NCI-H187 treated with DMSO at 0.1 percent for 48 hours (cell line): ENCODE results near the gene TMEM181.
"Not testable (repeated sequence)": the region's sequence is repeated elsewhere in the genome, so short reads cannot be mapped to it uniquely, and the experiment has no call there.

ENCODE experiments used
- DNase-seq: peaks from one replicate; lab custom pipeline; 2025; lab: John Stamatoyannopoulos, UW

TMEM181 gene

DNA sequence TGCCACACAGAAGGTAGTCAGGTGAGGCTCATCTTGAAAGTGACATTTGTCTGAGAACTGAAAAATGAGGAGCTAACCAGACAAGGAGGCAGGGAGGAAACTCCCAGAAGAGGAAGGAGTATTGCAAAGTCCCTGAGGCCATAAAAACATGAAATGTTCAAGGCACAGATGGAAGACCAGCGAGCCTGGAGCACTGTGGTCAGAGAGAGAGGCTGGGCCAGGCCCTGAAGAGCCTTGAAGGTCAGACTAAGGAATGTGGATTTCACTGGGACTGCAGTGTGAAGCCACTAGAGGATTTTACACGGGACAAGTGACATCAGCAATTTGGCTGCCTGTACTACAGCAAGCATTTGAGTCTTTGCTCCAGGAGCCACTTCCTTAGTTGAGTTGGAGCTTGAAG, 21.1 kb upstream of the TMEM181 start:
- DNase-seq: no peak

DNA sequence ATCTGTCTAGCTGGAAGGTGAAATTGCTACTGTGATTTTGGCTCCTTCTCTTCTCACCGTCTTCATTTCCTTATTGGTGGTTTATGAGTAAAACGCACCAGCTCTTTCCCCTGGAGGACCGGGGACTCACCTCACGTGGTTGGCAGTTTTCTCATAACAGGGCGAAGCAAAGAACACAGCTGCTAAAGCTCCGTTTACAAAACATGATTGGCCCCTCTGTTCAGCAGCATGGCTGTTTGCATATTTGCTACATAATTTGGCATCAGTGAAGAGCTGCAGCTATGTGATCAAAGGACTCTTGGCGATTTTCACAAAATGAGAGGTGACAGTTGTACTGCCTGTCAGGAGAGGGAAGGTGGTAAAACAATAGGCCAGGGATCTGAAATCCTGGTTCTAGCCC, 20.5 kb upstream of the TMEM181 start:
- DNase-seq: no peak

DNA sequence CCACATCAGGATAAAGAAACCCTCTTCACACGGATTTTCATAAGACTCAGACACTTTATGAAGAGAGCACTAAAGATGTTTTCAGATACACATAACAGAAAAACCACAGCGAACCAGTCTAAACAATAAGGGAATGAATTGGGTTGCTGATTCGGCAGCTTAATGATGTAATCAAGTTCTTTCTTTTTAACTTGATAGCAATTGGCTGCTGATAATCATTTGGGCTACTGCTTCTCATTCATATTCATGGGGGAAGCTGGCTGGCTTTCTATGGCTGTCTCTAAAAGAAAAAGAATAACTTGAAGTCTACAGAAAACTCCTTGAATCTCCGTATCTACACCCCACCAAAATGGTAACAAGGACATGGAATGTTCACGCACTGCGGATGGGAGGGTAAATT, 20.0 kb upstream of the TMEM181 start:
- no peak for DNase-seq

DNA sequence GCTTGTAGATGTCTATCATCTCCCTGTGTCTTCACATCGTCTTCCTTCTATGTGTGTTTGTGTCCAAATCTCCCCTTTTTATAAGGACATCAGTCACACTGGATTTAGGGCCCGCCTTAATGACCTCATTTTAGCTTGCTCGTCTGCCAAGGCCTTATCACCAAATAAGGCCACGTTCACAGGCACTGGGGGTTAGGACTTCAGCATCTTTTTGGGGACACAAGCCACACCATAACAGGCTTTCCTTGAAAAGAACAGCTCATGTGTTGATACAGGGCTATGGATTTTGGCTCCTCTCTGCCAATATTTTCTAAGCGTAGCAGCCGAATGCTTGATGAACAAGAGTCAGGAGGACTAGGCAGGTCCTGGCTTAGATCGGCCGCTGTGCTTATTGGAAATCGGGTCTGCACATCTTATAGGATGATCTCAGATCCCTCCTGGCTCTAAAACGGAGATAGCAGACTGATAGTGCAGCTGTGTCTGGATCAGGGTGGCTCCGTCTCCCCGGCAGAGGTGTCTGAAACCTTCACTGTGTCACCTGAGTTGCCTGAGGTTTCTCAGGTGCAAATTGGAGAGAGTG, 16.2 kb upstream of the TMEM181 start:
- DNase-seq: no peak

DNA sequence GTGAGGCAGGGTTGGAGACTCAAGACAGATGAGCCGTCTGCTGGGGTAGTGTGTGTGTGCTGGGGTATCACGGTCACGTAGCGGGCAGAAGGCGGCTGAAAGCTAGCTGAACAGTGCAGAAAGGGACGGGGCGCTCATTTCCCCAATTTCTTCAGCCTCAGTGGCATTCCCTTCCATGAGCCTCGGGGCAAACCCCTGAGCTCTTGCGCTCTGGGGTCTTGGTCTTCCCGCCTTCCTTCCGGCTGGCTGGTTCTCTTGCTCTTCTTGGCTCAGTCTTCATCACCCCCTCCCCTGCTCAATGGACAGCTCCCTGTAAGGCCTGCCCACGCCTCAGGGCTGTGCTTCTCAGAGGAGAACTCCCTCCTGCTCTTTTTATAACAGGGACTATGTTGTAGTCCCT, 15.5 kb upstream of the TMEM181 start:
- no peak for DNase-seq

DNA sequence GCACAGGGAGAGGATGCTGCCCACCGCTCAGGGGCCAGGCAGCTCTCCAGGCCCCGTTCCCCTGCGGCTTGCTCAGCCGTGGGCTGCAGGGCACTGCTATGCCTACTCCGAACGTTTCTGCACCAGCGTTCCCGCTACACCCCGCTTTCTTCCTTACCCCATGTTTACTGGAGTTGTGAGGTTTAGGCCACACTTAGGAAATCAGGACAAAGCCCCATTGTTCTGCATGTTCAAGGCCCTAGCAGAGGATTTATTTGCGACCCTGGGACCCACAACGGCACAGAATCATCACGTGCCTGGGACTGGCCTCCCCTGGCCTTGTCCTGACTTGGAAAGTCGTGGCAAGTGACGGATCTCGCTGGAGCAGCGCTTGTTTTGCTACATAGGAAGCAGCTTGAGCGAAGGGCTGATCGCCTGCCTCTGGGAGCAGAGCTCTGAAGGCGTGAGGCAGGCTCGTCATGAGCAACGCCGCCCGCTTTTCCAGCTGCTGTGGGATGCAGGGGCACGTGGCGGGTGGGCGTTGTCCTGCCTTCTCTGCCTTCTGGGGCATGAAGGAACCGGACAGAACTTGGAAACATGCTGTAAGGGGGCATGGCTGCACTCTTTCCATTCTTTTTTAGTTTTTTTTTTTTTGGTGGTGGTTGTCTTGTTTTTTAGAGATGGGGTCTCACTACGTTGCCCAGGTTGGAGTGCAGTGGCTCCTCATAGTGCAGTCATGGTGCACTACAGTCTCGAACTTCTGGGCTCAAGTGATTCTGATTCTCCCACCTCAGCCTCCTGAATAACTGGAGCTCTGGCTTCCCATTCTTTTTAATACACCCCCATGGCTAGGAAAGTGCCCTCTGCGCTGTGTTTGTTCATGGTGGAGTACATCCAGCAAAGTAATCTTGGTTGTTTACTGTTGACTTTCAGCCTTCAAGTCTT, 14.6 kb upstream of the TMEM181 start:
- no peak for DNase-seq

DNA sequence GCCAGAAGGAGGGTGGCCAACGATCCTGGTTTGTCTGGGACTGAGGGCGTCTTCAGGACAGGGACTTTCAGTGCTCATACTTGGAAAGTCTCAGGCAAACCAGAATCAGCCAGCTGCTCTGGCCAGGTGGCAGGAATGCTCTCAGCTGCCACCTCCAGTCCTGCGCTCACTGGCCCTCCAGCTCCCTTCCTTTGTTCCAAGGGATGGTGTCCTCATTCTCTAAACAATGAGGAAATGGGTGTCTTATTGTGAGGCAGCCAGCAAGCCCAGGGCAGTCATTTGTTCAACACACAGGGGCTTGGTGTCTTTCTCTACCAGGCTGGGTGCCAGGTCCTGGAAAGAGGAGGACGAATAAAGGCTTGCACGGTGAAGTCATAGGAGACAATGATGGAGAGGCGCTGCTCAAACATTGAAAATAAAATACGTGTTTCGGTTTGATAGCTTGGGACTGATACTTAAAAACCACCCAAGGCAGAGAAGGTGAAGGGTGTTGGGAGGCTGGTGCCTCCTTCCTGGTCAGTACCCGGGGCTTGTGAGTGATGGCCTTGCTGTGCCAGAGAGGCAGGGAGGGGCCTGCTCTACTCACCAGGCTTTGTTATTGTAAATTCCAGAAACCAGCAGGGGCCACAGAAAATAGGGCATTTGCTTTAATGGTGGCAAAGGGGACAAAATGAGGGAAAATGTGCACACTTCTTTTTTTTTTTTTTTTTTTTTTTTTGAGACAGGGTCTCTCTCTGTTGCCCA, 11.3 kb upstream of the TMEM181 start:
- no peak for DNase-seq

DNA sequence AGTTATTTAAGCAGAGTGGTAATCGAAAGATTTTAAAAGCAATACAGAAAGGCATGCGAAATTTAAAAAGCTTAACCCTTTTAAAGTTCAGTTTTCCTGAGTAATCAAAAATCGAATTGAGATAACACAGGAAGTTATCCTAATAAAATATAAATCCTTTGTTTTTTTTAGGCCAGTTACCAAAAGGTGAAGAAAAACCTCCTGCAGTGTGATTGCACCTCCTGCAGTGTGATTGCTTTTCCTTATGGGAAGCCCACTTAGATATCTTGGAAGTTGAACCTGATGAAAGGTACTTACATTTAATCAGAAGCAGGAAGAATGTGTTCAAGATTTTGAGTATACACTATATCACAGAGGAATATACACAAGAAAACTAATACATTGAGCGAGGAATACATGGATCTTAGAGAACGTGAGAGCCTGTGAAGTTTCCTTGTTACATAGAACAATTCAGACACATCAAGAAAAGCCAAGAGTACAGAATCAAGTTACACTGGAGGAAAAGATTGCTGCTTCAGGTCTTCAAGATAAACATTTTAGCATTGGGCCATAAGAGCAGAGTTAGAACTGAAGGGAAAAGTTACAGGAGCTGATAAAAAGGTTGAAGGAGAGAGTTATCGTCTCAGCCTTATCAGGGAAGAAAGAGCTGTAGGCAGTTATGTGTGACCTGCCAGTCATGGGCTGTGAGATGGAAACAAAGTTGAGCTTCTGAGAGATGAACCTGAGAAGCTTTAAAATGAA, 7.7 kb upstream of the TMEM181 start:
- no peak for DNase-seq

DNA sequence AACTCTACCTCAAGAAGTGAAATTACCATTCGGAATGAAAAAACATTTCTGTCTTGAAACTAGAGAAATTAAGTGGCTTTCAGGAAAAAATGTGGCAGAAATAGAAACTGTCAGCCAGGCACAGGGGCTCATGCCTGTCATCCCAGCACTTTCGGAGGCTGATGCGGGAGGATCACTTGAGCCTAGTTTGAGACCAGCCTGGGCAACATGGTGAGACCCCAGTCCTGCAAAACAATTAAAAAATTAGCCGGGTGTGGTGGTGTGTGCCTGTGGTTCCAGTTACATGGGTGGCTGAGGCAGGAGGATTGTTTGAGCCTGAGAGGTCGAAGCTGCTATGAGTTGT, 7.1 kb upstream of the TMEM181 start:
- DNase-seq: no peak

DNA sequence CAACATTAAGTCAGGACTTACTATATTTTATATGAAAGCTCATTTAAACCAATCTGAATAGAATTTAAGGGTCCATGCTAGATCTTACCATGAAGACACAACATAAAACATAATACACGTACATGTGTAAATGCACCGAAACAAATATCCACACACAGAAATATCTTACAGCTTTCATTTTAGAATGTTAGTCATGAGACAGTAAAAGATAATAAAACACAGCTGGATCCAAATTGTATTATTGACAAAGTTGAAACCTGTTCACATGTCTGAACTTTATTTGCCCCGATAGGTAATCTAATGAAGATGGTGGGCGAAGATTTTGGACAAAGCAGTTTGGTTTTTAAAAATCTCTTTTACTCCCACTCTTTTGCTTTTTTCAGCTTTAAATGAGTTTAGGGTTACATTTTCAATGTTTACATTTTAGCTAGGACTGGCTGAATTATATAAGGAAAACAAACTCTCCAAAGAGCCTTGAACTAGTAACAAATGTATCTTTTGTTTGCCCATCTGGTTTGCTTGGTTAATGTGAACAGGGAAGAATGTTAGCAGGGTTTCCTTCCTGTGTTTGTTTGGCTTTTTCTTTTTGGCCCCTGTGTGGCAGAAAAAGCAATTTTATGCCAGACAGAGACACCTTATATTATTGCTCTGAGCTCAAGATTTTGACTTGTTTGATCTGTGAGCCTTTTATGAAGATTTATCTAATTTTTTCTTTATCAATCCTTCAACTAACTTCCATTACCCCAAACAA, 5.1 kb upstream of the TMEM181 start:
- DNase-seq: no peak

DNA sequence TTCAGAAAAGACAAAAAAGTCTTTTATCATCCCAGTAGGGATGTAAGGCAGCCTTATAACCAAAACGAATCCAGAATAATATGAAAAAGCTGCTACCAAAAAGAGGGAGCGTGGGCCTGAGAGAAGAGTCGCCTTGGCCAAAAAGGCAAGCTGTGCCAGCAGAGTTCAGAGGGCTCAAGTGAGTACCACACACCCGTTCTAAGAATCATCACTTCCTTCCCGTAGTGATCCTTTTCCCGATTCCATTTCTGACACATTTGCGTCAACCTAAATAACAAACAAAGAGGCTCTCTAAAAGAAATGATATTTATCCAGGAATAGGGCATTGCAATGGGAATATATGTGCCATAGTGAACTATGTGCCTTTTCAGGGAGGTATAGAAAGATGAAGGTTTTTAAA, 3.8 kb upstream of the TMEM181 start:
- no peak for DNase-seq

DNA sequence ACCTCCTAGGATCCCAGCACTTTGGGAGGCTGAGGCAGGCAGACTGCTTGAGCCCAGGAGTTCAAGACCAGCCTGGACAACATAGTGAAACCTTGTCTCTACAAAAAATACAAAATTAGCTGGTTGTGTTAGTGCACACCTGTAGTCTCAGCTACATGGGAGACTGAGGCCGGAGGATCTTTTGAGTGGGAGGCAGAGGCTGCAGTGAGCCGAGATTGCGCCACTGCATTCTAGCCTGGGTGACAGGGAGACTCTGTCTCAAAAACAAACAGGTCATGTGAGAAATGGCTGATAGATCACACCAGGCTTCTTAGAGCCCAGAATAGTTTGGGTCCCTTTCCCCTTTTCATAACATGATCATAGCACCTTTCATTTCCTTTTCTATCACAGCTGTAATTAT, 2.8 kb upstream of the TMEM181 start:
- DNase-seq: not testable (repeated sequence)

DNA sequence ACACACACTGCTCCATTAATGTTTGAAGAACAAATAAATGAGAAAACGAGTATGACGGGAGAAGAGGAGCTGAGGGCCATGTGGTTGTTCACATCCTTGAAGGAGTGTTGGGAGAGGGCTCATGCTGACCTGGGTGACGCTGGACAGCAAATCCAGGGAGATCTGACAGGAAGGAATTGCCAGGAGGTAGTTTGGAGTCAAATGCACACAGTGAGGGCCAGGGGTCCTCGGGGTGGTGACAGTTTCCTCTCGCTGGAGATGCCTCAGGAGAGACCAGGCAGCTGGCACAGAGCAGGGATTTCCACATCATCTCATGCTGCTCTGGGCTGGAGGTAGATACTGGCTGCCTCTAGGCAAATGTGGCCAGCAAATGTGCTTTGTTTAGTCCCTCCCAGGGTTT, 2.0 kb upstream of the TMEM181 start:
- no peak for DNase-seq

DNA sequence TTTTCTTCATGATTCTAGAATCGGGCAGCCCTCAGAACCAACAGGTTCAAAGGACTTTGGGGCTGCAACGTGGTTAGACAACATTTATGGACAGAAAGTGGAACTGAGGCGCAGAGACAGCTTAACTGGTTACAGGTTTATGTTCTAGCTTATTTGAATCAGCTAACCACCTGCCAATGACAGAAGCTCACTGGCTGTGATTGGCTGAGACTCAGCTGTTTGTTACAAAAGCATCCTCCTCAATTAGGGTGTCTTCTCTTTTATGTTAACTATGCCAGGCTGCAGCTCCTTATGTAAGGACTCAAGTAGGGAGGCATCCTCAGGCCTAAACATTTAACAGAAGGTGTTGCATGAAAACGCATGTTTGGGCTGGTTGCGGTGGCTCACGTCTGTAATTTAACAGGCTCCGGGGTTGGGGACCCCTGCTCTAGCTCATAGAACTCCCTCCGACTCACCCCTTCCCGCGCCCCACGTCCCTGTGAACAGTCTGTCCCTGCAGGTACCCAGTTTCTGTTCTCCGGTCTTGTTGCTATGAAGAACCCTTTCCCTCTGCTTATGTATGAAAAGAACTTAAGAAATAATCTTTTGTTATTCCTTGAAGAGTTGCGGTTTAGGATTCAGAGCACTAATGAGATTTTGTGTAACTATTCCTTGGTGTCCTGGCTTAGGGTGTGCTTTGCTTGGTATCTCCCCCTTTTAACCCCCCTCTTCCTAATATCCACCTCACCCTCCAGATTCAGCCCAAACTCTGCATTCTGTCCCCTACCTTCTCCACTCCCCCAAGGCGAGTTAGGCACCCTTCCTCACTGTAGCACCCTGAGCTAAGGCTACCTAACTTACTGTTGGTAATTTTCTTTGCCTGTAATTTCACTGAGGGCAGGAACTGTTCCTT, 1.2 kb upstream of the TMEM181 start:
- no peak for DNase-seq

DNA sequence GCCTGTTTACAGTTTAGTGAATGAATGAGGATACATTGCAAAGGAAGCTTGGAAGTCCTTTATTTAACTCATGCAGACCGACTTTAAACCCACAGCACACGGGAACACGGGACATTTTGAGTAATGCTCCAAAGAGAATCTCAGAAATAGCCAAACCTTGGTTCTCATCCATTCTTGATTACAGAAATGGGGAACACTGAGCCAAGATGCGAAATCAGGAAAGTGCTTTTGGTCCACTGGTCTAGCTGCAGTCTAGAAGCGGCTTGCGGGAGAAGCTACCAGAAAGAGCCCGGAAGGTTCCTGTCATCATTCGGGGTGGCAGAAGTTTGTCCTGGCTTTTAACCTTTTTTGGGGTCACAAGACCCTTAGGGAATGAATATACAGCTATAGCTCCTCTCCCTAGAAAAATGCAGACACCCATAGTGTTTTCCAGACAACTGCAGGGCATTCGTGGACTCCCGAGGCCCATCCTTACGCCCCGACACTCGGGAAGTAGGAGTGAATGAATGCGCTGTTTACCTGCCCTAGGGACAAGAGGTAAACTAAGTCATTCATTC, 475 bp upstream of the TMEM181 start:
- DNase-seq: no peak

DNA sequence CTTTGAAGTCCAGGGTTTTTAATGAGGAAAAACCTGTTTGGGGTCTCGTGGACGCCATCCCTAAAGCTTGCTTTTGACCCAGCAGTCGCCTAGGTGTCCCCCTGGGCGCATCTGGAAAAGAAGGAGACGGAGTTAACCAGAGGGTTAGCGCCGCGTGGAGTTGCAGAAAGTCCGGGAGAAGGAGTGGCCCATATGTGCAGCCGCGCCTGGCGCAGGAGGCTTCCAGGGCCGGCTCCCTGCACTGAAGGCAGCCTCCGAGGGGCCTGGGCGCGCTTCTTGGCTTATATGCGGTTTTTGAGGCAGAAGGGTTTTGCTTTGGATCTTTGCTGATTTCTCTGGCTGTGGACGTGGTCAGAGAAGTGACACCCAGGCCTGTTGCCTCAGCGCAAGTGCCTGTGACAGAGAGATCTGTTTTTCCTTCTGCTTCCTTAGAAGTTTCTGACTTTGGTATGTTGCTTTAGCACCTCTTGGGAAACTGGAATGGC, 987 bp downstream of the TMEM181 start:
- no peak for DNase-seq

DNA sequence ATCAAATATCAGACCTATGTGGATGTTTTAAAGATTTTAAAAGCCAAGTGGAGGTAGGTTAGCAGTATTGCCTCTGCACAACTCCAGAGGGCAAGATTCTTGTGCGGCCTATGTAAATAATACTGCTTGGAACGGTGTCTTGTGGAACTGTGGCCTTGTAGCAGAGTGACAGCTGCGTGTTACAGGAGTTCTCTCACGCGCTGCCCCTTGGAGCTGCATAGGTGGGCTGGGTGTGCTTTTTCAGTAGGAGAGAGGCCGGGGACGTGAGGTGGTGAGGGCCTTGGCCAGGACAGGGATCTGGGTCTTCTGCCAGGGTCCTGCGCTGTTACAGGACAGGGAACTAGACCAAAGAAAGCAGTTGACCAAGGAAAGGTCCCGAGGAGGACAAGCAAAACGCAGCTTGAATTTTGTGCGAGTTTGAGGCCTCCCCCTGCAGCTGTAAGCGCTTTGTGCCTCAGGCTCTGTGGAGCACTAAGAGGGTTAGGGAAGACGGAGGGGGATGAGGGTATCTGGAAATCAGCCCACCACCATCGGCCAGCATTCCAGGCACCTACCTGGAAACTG, 1.5 kb downstream of the TMEM181 start:
- DNase-seq: no peak

DNA sequence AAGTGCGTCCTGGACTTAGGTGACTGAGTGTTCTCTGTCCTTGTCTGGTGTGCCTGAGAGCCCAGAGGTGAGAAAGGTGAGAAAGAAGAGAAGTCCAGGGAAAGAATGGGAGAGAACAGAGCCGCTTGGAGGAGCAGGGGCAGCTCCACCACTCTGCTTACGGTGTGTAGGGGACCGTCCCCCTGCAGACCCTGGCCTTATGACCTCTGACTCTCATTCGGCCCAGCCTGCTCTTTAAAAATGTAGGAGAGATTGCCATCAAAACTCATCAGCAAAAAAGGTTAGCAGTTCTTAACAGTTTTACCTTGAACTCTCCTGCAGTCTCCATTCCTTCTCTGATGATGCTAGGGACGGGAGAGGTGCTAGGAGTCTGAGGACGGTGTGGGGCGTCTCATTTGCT, 2.0 kb downstream of the TMEM181 start:
- no peak for DNase-seq

DNA sequence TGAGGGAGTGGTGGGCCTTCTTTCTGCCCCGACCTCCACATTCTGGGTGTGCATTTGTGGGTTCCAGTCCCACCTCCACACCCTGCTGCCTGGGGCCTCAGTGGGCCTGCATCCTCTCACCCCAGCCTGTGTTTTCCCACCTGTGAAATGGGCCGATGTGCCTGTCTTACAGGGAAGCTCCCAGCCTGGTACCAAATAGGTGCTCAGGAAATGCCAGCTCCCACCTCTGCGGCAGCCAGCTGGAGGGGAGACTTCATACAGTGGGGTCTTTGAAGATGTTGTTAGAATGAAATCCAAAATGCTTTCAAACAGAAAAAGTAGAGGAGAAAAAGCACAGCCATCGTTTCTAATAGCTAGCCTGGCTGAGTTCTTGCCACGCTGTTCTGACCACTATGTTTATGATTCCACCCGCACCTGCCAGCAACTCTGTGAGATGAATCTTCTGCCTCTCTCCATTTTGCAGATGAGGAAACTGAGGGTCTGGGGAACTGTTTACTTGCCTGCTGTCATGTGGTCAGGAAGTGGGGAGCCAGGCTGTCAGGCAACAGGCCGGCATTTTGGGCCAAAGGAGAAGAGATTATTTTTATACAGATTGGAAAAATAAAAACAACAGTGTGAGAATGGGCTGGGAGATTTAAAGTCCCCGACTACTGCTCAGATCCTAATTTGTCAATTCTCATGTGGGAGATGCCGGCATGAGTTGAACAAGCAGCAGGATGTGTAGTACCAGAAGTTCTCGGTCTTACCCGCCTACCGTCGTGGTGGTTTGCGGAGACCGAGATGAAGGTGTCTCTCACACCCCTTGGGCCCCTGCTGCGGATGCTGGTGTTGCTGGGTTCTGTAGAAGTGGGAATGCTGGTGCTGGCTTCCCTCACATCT, 4.6 kb downstream of the TMEM181 start:
- DNase-seq: no peak
